Vagina (tissue), 2 donors: ENCODE measurements around the gene C22orf39. TPM values are rescaled to one million over a fixed set of nuclear protein-coding genes. Genes with fewer than 3 reads are reported as not detected.
A peak's percentile ranks its signal among the peaks of the same experiment; 100 is the strongest.

Experiments
- DNase-seq, 2 donors: peaks; one replicate each; pipeline ENCODE4 v3.0.0-alpha.2; 2017; ENCODE audit errors: extremely low spot score in 2 of 2
- H3K27ac ChIP-seq: fragments of 200-600 bp; sonication (generic); one replicate; pipeline ENCODE4 v1.5.1; 2019
- H3K27me3 ChIP-seq: fragments of 200-600 bp; sonication (generic); one replicate; pipeline ENCODE4 v1.5.1; 2019
- H3K36me3 ChIP-seq, 2 donors: fragments of 200-600 bp; sonication (generic); one replicate each; pipeline ENCODE4 v1.5.1; 2017 to 2019
- H3K4me1 ChIP-seq: fragments of 200-600 bp; sonication (generic); one replicate; pipeline ENCODE4 v1.5.1; 2019
- H3K4me3 ChIP-seq, 2 donors: fragments of 200-600 bp; sonication (generic); 1 replicate in 1 of 2; 2 replicates in 1 of 2; pipeline ENCODE4 v1.5.1; 2016 to 2019
- H3K9me3 ChIP-seq: fragments of 200-600 bp; sonication (generic); one replicate; pipeline ENCODE4 v1.5.1; 2019
- CTCF ChIP-seq, 3 experiments: fragments of 450-650 bp in 2 of 3; fragments of 200-600 bp in 1 of 3; sonication (generic) in 1 of 3; IDR thresholded peaks; one replicate each; pipeline ENCODE4 v1.5.1; 2017 to 2019; ENCODE audit warnings: antibody characterized with exemption in 3 of 3, mild to moderate bottlenecking in 2 of 3, moderate library complexity in 2 of 3
- POLR2A ChIP-seq, 2 donors: fragments of 450-650 bp; IDR thresholded peaks; one replicate each; pipeline ENCODE4 v1.6.1; 2017; ENCODE audit warnings: antibody characterized with exemption in 2 of 2, mild to moderate bottlenecking in 2 of 2, moderate library complexity in 2 of 2
- POLR2AphosphoS5 ChIP-seq, 2 donors: sonication (generic); formaldehyde crosslinking; IDR thresholded peaks; one replicate each; pipeline ENCODE4 v1.9.0; 2017; ENCODE audit warnings: antibody characterized with exemption in 2 of 2, mild to moderate bottlenecking in 2 of 2, low read depth in 1 of 2; ENCODE audit not compliant: insufficient read depth in 1 of 2
- intact Hi-C: fragments of 100-400 bp; cut with DNase I; formaldehyde crosslinking; loops from one replicate; pipeline ENCODE4 v1.15.1; 2023
- total RNA-seq: library from RNA; depleted of rRNA; stranded (reverse); fragments of >200 nt; gene quantifications from one replicate; pipeline ENCODE4 v1.2.3, GENCODE V29; 2016

Gene C22orf39
- total RNA-seq, 1 donor from 2014 or later = 46.9 TPM

- intact Hi-C loops = no loop called here
- Histone ChIP-seq H3K27ac (no peak overlapping the region), H3K36me3 (peaks cover 0 to 48% of the 10 kb centered on the region in 2 donors), H3K9me3 (no peaks in the 10 kb centered on the region), H3K4me1 (peaks cover 25% of the 10 kb centered on the region), H3K27me3 (no peaks in the 10 kb centered on the region), H3K4me3 (no peak overlapping the region)
- DNase-seq = no peak
- TF ChIP-seq CTCF (IDR thresholded peaks at IDR 0.05) = no peak
- TF ChIP-seq POLR2AphosphoS5 (IDR thresholded peaks at IDR 0.05; ENCODE audit: insufficient read depth in 1 of 2, low read depth in 1 of 2) = no peak
- no peak for TF ChIP-seq POLR2A (IDR thresholded peaks at IDR 0.05)
Observed at GRCh38 chr22:19450363-19451175, 3.1 kb upstream of the C22orf39 start.

- peaks cover 28% of the 10 kb centered on the region for H3K4me1 ChIP-seq
Observed at GRCh38 chr22:19449422-19449767, 1.9 kb upstream of the C22orf39 start.

GRCh38 chr22:19448739-19449421, 1.4 kb upstream of the C22orf39 start:
- H3K27ac ChIP-seq = no peak overlapping the region
- peak overlapping the region in 1 of 2 donors; percentile 88 for H3K4me3 ChIP-seq
- H3K4me1 ChIP-seq = peaks cover 28% of the 10 kb centered on the region
- DNase-seq = no peak
- TF ChIP-seq POLR2AphosphoS5 (IDR thresholded peaks at IDR 0.05; ENCODE audit: insufficient read depth in 1 of 2, low read depth in 1 of 2) (no peak), CTCF (IDR thresholded peaks at IDR 0.05) (no peak), POLR2A (IDR thresholded peaks at IDR 0.05) (no peak)
- no peaks in the 10 kb centered on the region for H3K9me3 ChIP-seq
- peaks cover 0 to 39% of the 10 kb centered on the region in 2 donors for H3K36me3 ChIP-seq
- intact Hi-C loops = no loop called here
- no peaks in the 10 kb centered on the region for H3K27me3 ChIP-seq

More at GRCh38 chr22:19449422-19449767, 1.9 kb upstream of the C22orf39 start:
- H3K27me3 ChIP-seq = no peaks in the 10 kb centered on the region
- H3K36me3 ChIP-seq = peaks cover 0 to 39% of the 10 kb centered on the region in 2 donors
- H3K27ac ChIP-seq = no peak overlapping the region
- no peak for DNase-seq
- TF ChIP-seq POLR2AphosphoS5 (IDR thresholded peaks at IDR 0.05; ENCODE audit: insufficient read depth in 1 of 2, low read depth in 1 of 2) = no peak
- no peak for TF ChIP-seq CTCF (IDR thresholded peaks at IDR 0.05)
- TF ChIP-seq POLR2A (IDR thresholded peaks at IDR 0.05) = no peak
- intact Hi-C loops = no loop called here
- H3K9me3 ChIP-seq = no peaks in the 10 kb centered on the region
- no peak overlapping the region for H3K4me3 ChIP-seq

GRCh38 chr22:19448076-19448607, 631 bp upstream of the C22orf39 start:
- no peak for DNase-seq
- no peaks in the 10 kb centered on the region for H3K27me3 ChIP-seq
- H3K9me3 ChIP-seq = no peaks in the 10 kb centered on the region
- no peak for TF ChIP-seq CTCF (IDR thresholded peaks at IDR 0.05)
- TF ChIP-seq POLR2AphosphoS5 (IDR thresholded peaks at IDR 0.05; ENCODE audit: insufficient read depth in 1 of 2, low read depth in 1 of 2) = no peak
- TF ChIP-seq POLR2A (IDR thresholded peaks at IDR 0.05) = no peak
- peak overlapping the region; percentile 70 to 88 for H3K4me3 ChIP-seq
- H3K4me1 ChIP-seq = peaks cover 28% of the 10 kb centered on the region
- peaks cover 0 to 35% of the 10 kb centered on the region in 2 donors for H3K36me3 ChIP-seq
- intact Hi-C loops = no loop called here
- peak overlapping the region; percentile 81 for H3K27ac ChIP-seq
